Skin epidermis (tissue), 12 donors: ENCODE data around the gene HOXB8.

ENCODE experiments used
- H3K27ac ChIP-seq, 21 experiments: fragments of 200-600 bp; sonication (generic) in 11 of 21; one replicate each; pipeline ENCODE4 v1.5.0; 2020; ENCODE audit warnings: mild to moderate bottlenecking in 3 of 21, inconsistent platforms in 2 of 21, moderate library complexity in 2 of 21
- H3K4me3 ChIP-seq, 7 experiments: fragments of 200-600 bp; sonication (generic) in 2 of 7; one replicate each; pipeline ENCODE4 v1.5.0; 2020; ENCODE audit warnings: inconsistent platforms in 2 of 7, mild to moderate bottlenecking in 2 of 7, moderate library complexity in 1 of 7

HOXB8 gene

DNA sequence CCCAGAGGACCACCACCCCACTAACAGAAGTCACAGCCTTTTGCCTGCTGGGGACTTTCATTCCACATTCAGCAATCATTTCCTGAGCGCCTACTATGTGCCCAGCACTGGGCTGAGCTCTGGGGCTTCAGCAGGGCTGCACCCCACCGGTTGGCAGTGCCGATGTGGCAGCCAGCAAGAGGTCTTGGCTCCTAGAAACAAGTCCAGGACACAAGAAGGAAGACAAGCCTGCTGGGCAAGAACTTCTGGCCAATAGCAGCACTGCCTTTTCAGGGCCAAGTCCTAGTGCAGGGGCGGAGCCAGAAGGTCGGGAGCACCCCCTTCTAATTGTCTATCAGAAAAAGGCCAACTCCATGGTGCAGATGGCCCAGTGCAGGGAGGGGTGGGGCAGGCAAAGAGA, 24.0 kb upstream of the HOXB8 start:
- Histone ChIP-seq H3K27ac (no peak overlapping the region), H3K4me3 (no peak overlapping the region)

GRCh38 chr17:48637323-48638260, 22.5 kb upstream of the HOXB8 start:
- H3K27ac ChIP-seq, result no peak overlapping the region

GRCh38 chr17:48636177-48637018, 21.3 kb upstream of the HOXB8 start:
- Histone ChIP-seq H3K27ac (no peak overlapping the region), H3K4me3 (no peak overlapping the region)

More at GRCh38 chr17:48637323-48638260, 22.5 kb upstream of the HOXB8 start:
- H3K4me3 ChIP-seq, result no peak overlapping the region

- no peak overlapping the region for H3K27ac ChIP-seq
- H3K4me3 ChIP-seq, result no peak overlapping the region
Measured at GRCh38 chr17:48634493-48635208, 19.6 kb upstream of the HOXB8 start.

- no peak overlapping the region for H3K4me3 ChIP-seq
Measured at GRCh38 chr17:48633266-48633677, 18.2 kb upstream of the HOXB8 start.

GRCh38 chr17:48632579-48633265, 17.6 kb upstream of the HOXB8 start:
- Histone ChIP-seq H3K27ac (no peak overlapping the region), H3K4me3 (no peak overlapping the region)

More at GRCh38 chr17:48633266-48633677, 18.2 kb upstream of the HOXB8 start:
- H3K27ac ChIP-seq, result no peak overlapping the region

- H3K4me3 ChIP-seq, result no peak overlapping the region
- no peak overlapping the region for H3K27ac ChIP-seq
Measured at GRCh38 chr17:48631693-48632578, 16.8 kb upstream of the HOXB8 start.

DNA sequence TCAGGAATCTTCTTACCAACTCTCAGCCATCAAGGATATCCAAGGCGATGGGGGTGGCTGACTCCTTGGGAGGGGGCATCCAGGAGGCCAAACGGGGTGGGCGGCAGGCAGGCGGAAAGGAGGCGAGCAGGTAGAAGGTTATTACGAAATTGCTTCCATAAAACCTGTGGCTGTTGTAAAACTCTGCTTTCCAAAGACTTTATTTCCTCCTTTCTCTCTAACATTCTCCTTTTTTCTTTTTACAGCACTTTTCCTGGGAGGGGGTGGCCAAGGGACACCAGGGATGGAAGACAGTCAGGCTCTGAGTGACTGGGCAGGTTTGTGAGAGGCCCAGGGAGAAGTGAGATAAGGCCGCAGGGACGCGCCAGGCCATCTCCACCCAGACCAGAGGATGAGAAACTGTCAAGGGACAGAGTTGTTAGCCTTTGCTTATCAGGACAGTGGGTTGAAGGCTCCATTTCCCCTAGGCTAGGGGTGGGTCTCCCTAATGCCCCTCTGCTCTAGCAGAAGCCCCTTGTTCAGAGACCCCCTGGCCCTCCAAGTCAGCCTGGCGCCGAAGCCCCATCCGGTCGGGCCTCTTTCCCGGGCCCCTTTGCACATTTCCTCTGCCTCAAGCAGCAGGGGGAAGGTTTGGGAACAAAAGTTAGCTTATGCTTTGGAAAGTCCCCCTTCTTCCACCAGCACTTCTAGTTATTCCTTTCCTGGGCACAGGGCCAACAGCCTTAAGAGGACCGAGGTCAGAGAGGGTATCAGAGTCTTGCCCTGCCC, 16.0 kb upstream of the HOXB8 start:
- Histone ChIP-seq H3K4me3 (no peak overlapping the region), H3K27ac (no peak overlapping the region)

DNA sequence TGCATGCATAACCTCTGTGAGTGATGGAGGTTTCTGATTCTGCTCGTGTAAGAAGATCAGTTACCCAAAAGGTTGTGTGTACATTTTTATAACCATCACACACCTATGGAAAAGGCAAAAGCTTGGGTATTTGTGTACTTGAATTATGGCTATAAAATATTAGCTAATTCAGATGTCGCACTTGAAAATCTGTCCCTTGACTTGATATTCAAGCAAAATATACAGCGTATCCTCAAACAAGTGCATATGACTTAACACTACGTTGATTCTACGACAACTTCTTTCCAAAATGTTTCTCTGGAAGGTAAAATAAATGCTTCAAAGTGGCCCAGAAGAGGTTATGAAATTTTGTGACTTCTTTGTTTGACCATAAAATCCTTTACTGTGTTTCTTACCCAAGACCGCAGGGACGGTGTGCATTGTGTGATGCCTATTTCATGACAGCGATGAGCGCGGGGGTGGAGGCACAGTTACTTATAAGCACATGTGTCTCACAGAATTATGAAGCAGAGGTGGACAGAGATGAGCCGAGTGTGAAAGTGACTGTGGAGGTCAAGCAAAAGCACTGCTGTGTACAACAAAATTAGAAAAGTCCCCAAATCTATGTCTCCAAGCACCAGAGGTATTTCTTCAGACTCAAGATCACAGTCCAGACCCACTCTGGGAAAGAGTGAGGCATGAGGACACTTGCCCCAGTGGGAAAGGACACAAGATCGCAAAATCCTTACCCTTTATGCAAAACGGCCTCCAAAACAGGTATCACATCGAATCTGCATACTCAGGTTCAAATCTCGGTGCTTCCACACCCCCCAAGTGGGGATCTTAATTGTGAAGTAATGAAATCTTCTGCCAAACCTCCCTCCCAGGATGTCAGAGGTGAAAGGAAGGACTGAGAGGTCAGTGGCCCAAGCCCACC, 15.2 kb upstream of the HOXB8 start:
- H3K27ac ChIP-seq, result no peak overlapping the region
- no peak overlapping the region for H3K4me3 ChIP-seq

DNA sequence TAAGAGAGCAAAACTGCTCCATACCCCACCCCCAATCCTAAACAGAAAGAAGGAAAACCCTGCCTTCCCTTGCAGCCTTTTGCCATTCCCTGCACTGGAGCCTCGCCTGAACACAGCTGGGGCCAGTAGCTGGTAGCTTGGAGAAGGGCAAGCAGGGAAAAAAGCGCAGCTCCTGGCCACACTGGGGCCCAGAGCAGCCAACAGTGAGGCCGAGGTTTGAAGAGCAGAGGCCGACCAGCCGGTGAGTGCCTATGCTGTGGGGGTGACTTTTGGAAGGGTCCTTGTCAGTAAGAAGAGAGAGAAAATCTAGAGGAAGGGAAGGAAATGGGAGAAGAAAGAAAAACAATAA, 14.3 kb upstream of the HOXB8 start:
- H3K27ac ChIP-seq, result no peak overlapping the region
- no peak overlapping the region for H3K4me3 ChIP-seq

GRCh38 chr17:48628649-48629410, 13.7 kb upstream of the HOXB8 start:
- Histone ChIP-seq H3K4me3 (no peak overlapping the region), H3K27ac (no peak overlapping the region)

DNA sequence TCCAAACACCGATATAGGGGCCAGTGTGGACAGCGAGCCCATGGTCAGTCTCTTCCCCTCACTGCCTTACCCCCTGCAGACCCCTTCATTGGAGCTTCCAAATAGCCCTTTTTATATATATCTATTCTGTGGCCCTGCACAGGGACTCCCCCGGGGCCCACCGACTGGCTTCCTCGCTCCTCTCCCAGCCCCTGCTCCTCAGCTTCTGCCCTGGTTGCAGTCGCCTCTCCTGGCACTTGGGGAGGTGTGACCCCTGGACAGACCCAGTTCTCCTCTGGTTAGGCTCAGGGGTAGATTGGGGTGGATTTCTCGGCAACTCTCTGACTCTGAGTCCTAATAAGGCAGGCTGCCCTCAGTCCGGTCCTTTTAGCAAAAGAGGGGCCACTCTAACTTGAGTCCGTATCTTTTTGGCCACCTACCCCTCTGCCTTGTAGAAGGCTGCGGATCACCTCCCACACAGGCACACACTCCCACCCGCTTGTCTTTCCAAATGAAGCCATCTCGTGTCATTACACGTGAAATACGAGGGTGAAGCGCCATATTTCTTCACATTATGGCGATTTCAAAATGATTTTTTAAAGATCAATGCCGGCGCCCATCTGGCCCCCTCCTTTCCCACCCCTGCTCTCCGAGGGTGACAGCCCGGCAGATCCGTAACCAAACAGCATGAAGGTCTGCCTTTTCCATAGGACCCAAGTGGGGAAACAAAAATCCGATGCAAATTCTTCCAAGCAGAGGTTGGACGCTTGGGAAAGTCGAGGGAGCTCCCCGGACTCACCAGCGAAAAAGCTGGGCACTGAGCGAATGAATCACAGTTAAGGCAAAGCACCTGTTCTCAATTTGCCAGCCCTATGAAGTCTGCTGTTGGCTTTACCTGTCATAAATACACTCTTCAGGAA, 12.8 kb upstream of the HOXB8 start:
- Histone ChIP-seq H3K27ac (no peak overlapping the region), H3K4me3 (no peak overlapping the region)

DNA sequence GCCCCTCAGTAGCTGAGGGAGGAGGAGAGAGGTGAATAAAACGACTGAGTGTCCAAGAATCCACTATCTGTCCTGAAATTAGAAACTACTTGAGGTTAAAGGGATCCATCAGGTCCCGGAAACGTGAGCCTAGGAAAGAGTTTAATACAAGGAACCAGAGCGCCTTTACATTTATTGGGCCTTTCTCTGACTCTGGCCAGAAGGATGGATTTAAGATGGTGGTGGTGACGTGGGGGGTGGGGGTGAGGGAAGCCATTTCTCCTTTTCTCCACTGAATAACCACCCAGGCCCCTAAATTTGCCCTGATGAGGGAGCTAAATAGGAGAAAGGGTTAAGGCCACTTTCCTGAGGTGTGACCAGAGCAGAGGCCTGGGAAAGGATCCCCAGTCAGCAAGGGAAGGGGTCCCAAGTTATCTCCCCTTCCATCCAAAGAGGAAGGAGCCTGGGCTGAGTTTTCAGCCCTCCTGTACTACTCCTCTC, 12.1 kb upstream of the HOXB8 start:
- no peak overlapping the region for H3K27ac ChIP-seq
- H3K4me3 ChIP-seq, result no peak overlapping the region

DNA sequence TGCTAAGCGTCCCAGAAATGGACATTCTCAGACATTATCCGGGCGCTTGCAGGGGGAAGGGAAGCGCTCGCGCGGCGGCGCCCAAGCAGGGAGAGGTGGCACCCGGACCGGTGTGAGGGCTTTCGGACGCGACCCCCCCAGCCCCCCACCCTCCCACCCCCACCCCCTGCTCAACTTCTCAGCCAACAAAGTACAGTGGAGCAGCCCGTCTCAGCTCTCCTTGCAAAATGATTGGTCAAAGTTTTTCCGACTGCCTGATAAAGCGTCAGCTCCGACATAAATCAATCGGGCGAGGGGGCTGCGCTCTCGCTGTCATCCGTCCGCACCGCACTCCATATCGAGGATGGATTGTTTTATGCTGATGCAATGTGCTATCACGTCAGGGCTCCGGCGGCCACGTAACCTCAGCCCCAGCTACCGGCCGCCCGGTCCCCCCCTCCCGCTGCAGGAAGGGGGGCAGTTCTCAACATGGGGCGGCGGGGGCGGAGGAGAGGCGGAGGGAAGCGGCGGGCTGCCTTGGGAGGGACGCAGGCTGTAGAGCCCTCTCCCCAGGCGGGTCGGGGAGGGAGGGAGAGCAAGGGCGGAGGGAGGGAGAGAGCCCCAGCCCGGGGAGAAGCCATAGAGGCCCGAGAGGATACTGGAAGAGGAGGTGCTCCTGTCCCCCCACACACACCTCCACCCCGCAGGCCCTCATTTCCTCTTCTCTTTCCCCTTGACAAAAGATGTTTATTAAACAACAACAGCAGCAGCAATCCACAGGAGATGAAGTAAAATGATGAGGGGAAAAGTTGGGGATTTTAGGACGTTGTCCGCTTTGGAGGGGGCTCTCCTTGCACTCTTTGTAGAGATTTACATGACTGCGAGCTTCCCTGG, 11.4 kb upstream of the HOXB8 start, which contains the start of gene HOXB9:
TSS of gene HOXB9 (minus strand) at position 114 of the 873 bp plus-strand sequence. CDS start at position 25, 89 bp downstream.
- peak within 1 kb of the TSS; percentile 5 to 25 (median 16) for H3K4me3 ChIP-seq
- H3K27ac ChIP-seq, result peak within 1 kb of the TSS in 3 of 21 experiments; percentile 7 to 79 (median 13)
